SU-DHL-6 (cell line): ENCODE data around the gene APOH.

Experiments
- H2AFZ ChIP-seq: fragments of 200-600 bp; sonication (generic); 2 replicates; pipeline ENCODE4 v1.6.1; 2014; ENCODE audit warnings: low read depth, mild to moderate bottlenecking, moderate library complexity, mixed read lengths, antibody characterized with exemption, low read length; ENCODE audit not compliant: severe bottlenecking
- H3F3A ChIP-seq: fragments of 200-600 bp; shearing (Covaris generic); 2 replicates; pipeline ENCODE4 v1.6.0; 2016; ENCODE audit warnings: antibody characterized with exemption, mild to moderate bottlenecking; ENCODE audit not compliant: insufficient read depth
- H3K27ac ChIP-seq: fragments of 200-600 bp; sonication (generic); 2 replicates; pipeline ENCODE4 v1.5.1; 2016; ENCODE audit warnings: low read depth, mild to moderate bottlenecking, low read length, moderate library complexity, mixed read lengths
- H3K27me3 ChIP-seq: fragments of 200-600 bp; sonication (generic), shearing (Covaris generic); 2 replicates; pipeline ENCODE4 v1.6.0; 2014; ENCODE audit warnings: mild to moderate bottlenecking, low read length
- H3K36me3 ChIP-seq: fragments of 200-600 bp; sonication (generic); 2 replicates; pipeline ENCODE4 v1.6.1; 2014; ENCODE audit warnings: mild to moderate bottlenecking, low read length, mixed read lengths
- H3K4me2 ChIP-seq: fragments of 300-600, 200-600 bp; shearing (Covaris generic), sonication (generic); 2 replicates; pipeline ENCODE4 v1.6.0; 2014; ENCODE audit warnings: low read length, low read depth, mild to moderate bottlenecking; ENCODE audit not compliant: poor library complexity, severe bottlenecking
- H3K4me3 ChIP-seq: fragments of 200-600 bp; sonication (generic); 2 replicates; pipeline ENCODE4 v1.5.1; 2014; ENCODE audit warnings: antibody characterized with exemption, low read length, mild to moderate bottlenecking, mixed read lengths; ENCODE audit not compliant: insufficient read depth, poor library complexity, severe bottlenecking
- H3K79me2 ChIP-seq: fragments of 200-600 bp; sonication (generic); 2 replicates; pipeline ENCODE4 v1.6.1; 2014; ENCODE audit warnings: mild to moderate bottlenecking, low read length, moderate library complexity; ENCODE audit not compliant: insufficient read depth
- H3K9ac ChIP-seq: fragments of 200-600 bp; sonication (generic); 2 replicates; pipeline ENCODE4 v1.7.0; 2014; ENCODE audit warnings: mild to moderate bottlenecking, low read length
- H3K9me2 ChIP-seq: fragments of 200-600 bp; sonication (generic); replicated peaks from 2 replicates; pipeline ENCODE4 v1.6.1; 2014; ENCODE audit warnings: low read length; ENCODE audit not compliant: insufficient read depth
- H3K9me3 ChIP-seq: fragments of 200-600 bp; sonication (generic); 2 replicates; pipeline ENCODE4 v1.6.1; 2014; ENCODE audit warnings: low read length, mixed read lengths; ENCODE audit not compliant: insufficient read depth
- H4K20me1 ChIP-seq: fragments of 200-600 bp; sonication (generic); 2 replicates; pipeline ENCODE4 v1.6.1; 2014; ENCODE audit warnings: low read depth, mild to moderate bottlenecking, antibody characterized with exemption, low read length, moderate library complexity, mixed read lengths
- EZH2phosphoT487 ChIP-seq: fragments of 200-600 bp; sonication (generic), shearing (Covaris generic); conservative IDR thresholded peaks from 2 replicates; pipeline ENCODE4 v1.6.1; 2018; ENCODE audit warnings: mild to moderate bottlenecking, antibody characterized with exemption, low read length, moderate library complexity, mixed read lengths
- TF ChIP-seq, protein P1 (sequence below): fragments of 200-600 bp; sonication (generic); IDR thresholded peaks from one replicate; pipeline ENCODE4 v1.5.1; 2017; ENCODE audit warnings: antibody characterized with exemption, mild to moderate bottlenecking, low read length, moderate library complexity; ENCODE audit not compliant: insufficient read depth, poor library complexity, severe bottlenecking

APOH gene

DNA sequence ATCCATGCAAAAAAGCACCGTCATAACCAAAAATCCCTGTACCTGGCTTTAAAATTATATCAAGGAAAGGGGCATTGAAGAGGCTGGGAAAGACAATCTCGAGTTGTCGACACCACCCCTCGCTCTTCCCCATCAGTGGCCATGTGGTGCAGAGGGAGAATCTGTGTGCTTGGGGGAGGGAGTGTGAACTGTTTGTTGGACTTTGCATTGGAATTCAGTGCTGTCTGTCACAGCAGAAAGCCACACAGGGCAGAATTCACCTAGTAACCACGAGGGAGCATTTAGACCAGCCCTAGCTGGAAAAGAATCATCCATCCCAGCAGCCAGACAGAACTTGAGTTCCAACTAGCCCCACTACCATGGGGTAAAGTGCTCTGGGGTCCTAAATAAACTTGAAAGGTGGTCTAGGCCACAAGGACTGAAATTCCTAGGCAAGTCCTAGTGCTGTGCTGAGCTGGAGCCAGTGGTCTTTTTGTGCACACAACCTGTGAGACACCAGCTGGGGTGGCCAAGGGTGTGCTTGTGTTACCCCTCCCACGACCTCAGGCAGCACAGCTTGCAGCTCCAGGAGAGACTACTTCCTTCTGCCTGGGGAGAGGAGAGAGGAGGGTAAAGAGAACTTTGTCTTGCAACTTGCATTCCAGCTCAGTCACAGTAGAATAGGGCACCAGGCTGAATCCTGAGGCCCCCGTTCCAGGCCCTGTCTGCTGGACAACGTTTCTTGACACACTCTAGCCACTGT, 25.8 kb downstream of the APOH start:
- Histone ChIP-seq H4K20me1 (no peaks in the 10 kb centered on the region), H3K9me2 (no peaks in the 10 kb centered on the region), H3K27me3 (no peaks in the 10 kb centered on the region), H2AFZ (no peak overlapping the region), H3F3A (no peaks in the 10 kb centered on the region), H3K9me3 (no peaks in the 10 kb centered on the region), H3K36me3 (no peaks in the 10 kb centered on the region), H3K4me3 (no peak overlapping the region), H3K79me2 (no peaks in the 10 kb centered on the region), H3K4me2 (no peak overlapping the region), H3K27ac (no peak overlapping the region), H3K9ac (no peak overlapping the region)
- TF ChIP-seq, protein P1, sequence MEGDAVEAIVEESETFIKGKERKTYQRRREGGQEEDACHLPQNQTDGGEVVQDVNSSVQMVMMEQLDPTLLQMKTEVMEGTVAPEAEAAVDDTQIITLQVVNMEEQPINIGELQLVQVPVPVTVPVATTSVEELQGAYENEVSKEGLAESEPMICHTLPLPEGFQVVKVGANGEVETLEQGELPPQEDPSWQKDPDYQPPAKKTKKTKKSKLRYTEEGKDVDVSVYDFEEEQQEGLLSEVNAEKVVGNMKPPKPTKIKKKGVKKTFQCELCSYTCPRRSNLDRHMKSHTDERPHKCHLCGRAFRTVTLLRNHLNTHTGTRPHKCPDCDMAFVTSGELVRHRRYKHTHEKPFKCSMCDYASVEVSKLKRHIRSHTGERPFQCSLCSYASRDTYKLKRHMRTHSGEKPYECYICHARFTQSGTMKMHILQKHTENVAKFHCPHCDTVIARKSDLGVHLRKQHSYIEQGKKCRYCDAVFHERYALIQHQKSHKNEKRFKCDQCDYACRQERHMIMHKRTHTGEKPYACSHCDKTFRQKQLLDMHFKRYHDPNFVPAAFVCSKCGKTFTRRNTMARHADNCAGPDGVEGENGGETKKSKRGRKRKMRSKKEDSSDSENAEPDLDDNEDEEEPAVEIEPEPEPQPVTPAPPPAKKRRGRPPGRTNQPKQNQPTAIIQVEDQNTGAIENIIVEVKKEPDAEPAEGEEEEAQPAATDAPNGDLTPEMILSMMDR = no peak
- TF ChIP-seq EZH2phosphoT487 = no peak

DNA sequence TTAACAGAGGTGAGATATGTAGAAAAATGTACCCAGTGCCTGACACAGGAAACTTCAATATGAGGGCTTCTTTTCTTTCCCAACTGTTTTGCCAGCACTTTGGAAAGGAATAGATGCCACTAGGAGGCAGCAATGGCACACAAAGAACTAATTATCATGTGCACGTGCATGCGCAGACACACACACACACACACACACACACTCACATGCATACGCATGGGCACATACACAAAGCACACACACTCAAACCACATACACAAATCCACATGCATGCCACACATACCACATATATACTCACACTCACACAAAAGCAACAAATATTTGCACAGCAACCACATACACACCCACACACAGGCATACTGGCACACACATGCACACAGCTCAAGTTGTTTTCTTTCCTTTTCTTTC, 28.5 kb downstream of the APOH start:
- TF ChIP-seq, protein P1 = peak; percentile 52
- TF ChIP-seq EZH2phosphoT487 = no peak
- Histone ChIP-seq H4K20me1 (no peaks in the 10 kb centered on the region), H3K9ac (no peak overlapping the region), H3K27ac (no peak overlapping the region), H3F3A (no peaks in the 10 kb centered on the region), H3K9me3 (no peaks in the 10 kb centered on the region), H3K4me3 (no peak overlapping the region), H2AFZ (no peak overlapping the region), H3K4me2 (no peak overlapping the region), H3K79me2 (no peaks in the 10 kb centered on the region), H3K27me3 (no peaks in the 10 kb centered on the region), H3K36me3 (no peaks in the 10 kb centered on the region), H3K9me2 (no peaks in the 10 kb centered on the region)

DNA sequence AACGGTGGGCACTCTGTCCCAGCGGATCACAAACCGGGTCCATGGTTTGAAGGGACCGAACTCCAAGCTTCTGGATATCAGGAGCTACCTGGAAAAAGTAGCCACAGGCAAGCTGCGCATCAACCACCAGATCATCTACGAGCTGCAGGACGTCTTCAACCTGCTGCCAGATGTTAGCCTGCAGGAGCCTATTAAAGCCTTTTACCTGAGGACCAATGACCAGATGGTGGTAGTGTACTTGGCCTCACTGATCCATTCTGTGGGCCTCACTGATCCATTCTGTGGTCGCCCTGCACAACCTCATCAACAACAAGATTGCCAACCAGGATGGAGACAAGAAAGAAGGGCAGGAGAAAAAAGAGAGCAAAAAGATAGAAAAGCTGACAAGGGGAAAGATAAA, 31.0 kb downstream of the APOH start:
- Histone ChIP-seq H3K9me2 (no peaks in the 10 kb centered on the region), H3K36me3 (no peaks in the 10 kb centered on the region), H3K27ac (no peak overlapping the region), H3F3A (peaks cover 6% of the 10 kb centered on the region), H3K9ac (no peak overlapping the region), H3K4me3 (no peak overlapping the region), H2AFZ (no peak overlapping the region), H3K9me3 (no peaks in the 10 kb centered on the region), H3K4me2 (no peak overlapping the region), H3K79me2 (no peaks in the 10 kb centered on the region), H3K27me3 (no peaks in the 10 kb centered on the region), H4K20me1 (0 out of 2 replicates have a peak, but pooled peaks cover 1% of the 10 kb centered on the region)
- TF ChIP-seq EZH2phosphoT487 = no peak
- TF ChIP-seq, protein P1 = no peak
